Cardiac muscle cell (in vitro differentiated cells and primary cell): ENCODE results near the gene SLC25A26. TPM values are rescaled to one million over a fixed set of nuclear protein-coding genes. Genes with fewer than 3 reads are reported as not detected.

Experiments
- DNase-seq, 2 donors: peaks; one replicate each; pipeline versions ENCODE4 v3.0.0 to v3.0.0-alpha.2; 2010 to 2017; ENCODE audit warnings: low read depth in 1 of 2, low spot score in 1 of 2
- H3K27ac ChIP-seq: fragments of 200-600 bp; sonication (generic); 2 replicates; pipeline ENCODE4 v1.5.1; 2016
- H3K27me3 ChIP-seq: fragments of 200-600 bp; sonication (generic); 2 replicates; pipeline ENCODE4 v1.6.0; 2016; ENCODE audit warnings: control low read depth
- H3K36me3 ChIP-seq: fragments of 200-600 bp; sonication (generic); 2 replicates; pipeline ENCODE4 v1.5.1; 2016; ENCODE audit warnings: control low read depth
- H3K4me1 ChIP-seq: fragments of 200-600 bp; sonication (generic); 2 replicates; pipeline ENCODE4 v1.8.1; 2017; ENCODE audit warnings: low read depth, mild to moderate bottlenecking, mixed run types
- H3K4me3 ChIP-seq: fragments of 200-600 bp; sonication (generic); 2 replicates; pipeline ENCODE4 v1.5.1; 2016; ENCODE audit warnings: mild to moderate bottlenecking
- H3K9me3 ChIP-seq: fragments of 200-600 bp; sonication (generic); 2 replicates; pipeline ENCODE4 v1.5.1; 2017; ENCODE audit warnings: low read depth, mild to moderate bottlenecking, control low read depth
- CTCF ChIP-seq: IDR thresholded peaks from 2 replicates; pipeline ENCODE4 v1.5.1; 2012; ENCODE audit warnings: low read depth, mild to moderate bottlenecking, low read length
- polyA plus RNA-seq: library from polyadenylated mRNA; unstranded; fragments of >200 nt; fragmentation: Nextera tagmentation; extraction: Ambion mirVana; gene quantifications from 2 replicates; pipeline ENCODE4 v1.2.1, GENCODE V29; 2016
- total RNA-seq: library from RNA; depleted of rRNA; stranded (reverse); fragments of >200 nt; gene quantifications from 2 replicates; pipeline ENCODE4 v1.2.3, GENCODE V29; 2016

Gene SLC25A26
- total and polyA plus RNA-seq, 2 experiments from 2014 or later: 22.2 to 41.2 TPM

DNA sequence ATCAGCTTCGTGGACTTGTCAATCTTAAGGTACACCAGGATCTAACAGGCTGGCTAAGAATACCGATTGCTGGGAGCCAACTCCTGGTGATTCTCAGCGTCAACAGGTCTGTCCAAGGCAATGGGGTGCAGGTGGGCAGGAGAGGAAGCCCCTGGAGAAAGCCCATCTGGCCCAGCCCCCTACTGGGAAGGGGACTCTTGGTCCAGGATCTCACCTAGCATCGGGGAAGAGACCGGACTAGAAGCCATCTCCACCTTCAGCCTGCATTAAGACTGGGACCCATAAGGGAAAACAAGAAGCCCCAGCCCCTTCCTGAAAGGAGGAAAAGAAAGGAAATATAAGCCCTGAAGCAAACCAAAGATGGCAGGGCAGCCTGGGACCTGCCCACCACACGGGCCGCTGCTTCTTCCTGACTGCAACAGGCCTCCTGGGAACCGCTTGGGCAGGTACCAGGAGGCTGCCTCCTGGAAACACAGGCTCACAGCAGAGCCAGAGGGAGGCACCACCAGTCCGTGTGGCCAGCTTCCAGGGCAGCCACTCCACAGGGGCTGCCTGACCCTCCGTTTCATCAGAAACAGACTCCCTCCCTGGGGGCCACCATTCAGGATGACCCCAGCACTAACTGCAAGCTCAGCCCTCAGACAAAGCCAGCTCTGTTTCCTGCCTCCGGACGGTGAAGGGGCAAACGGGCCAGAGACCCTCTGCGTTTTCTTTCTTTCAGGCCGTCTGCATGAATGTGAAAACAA, 179.8 kb downstream of the SLC25A26 start:
- no peak overlapping the region for H3K27ac ChIP-seq
- no peak overlapping the region for H3K4me3 ChIP-seq
- H3K9me3 ChIP-seq: no peaks in the 10 kb centered on the region
- peaks cover 14% of the 10 kb centered on the region for H3K36me3 ChIP-seq
- no peaks in the 10 kb centered on the region for H3K27me3 ChIP-seq
- DNase-seq: no peak
- H3K4me1 ChIP-seq: no peaks in the 10 kb centered on the region
- TF ChIP-seq CTCF: no peak

- Histone ChIP-seq H3K4me1 (no peaks in the 10 kb centered on the region), H3K36me3 (peaks cover 8% of the 10 kb centered on the region), H3K27me3 (no peaks in the 10 kb centered on the region), H3K4me3 (no peak overlapping the region), H3K27ac (no peak overlapping the region), H3K9me3 (no peaks in the 10 kb centered on the region)
- no peak for TF ChIP-seq CTCF
- no peak for DNase-seq
Measured at GRCh38 chr3:66401157-66401550, 180.4 kb downstream of the SLC25A26 start.

DNA sequence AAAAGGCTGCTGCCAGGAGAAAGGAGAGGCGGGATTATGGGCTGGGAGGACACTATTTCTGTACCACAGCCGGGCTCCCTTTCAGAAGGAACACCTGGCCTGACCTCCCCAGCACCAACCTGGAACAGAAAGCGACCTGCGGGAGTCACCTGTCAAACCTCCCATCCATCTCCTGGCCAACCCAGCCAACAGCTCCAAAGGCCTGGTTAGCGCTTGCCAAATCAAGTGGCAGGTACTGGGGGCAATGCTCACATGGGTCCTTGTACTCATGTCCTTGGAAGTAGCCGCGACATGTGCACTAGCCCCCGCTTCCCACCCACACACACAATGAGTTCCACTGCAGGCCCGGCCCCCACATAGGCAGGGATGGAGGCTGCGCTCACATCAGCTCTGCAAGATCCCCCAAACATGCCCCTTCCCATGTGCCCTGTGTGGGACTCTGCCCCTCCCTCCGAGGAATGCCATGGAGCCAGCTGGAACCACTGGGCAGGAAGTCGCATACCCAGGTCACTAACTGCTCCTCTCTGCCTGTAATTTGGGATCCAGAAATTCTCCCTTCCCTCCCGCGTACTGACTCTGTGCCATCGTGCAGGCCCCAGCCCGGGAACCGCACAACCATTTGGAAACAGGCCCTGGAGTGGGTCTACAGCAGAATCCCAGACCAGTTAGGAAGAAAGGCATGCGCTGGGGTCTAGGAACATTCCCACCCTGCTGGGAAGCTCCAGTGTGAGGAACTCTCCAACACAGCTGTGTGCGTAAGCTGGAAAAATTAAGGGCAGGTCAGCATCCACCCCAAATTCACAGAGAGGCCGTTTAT, 181.1 kb downstream of the SLC25A26 start:
- no peaks in the 10 kb centered on the region for H3K9me3 ChIP-seq
- no peak overlapping the region for H3K4me3 ChIP-seq
- H3K27ac ChIP-seq: no peak overlapping the region
- no peaks in the 10 kb centered on the region for H3K27me3 ChIP-seq
- no peak for DNase-seq
- H3K36me3 ChIP-seq: peaks cover 6% of the 10 kb centered on the region
- TF ChIP-seq CTCF: no peak
- no peaks in the 10 kb centered on the region for H3K4me1 ChIP-seq

DNA sequence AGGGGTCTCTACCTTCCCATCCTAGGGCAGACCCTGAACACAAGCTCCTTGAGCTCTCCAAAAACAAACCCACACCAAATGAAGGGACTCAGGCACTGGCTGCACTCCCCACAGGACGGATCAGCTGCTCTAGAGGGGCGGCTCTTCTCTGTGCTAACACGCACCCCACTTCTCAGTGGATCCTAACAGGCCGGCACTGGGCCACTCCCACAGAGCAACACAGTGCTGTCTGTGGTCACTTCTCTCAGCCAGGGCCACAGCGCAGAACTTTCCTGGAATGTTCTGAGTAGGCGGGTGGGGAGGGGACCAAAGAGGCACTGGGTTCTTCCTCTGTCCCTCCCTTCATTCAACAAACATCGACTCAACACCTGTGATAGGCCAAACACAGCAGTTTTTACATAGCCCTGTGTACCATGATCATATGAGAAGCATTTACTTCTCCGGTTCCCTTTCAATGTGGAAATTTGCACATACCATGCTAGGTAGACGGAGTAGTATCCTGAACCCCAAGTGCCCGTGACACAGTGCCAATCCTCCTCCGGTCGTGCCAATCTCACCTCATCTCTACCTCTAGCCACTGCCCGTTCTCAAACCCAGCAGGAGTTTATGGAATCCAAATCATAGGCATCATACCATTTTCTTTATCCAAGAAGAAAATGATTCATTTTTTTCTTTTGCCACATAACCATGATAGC, 181.9 kb downstream of the SLC25A26 start:
- Histone ChIP-seq H3K9me3 (no peaks in the 10 kb centered on the region), H3K4me1 (no peaks in the 10 kb centered on the region), H3K36me3 (peaks cover 6% of the 10 kb centered on the region), H3K27ac (no peak overlapping the region), H3K27me3 (no peaks in the 10 kb centered on the region), H3K4me3 (no peak overlapping the region)
- DNase-seq: no peak
- no peak for TF ChIP-seq CTCF

GRCh38 chr3:66403323-66403990, 182.7 kb downstream of the SLC25A26 start:
- no peaks in the 10 kb centered on the region for H3K4me1 ChIP-seq
- H3K9me3 ChIP-seq: no peaks in the 10 kb centered on the region
- no peak overlapping the region for H3K4me3 ChIP-seq
- peaks cover 6% of the 10 kb centered on the region for H3K36me3 ChIP-seq
- H3K27ac ChIP-seq: no peak overlapping the region
- no peak for DNase-seq
- no peak for TF ChIP-seq CTCF
- no peaks in the 10 kb centered on the region for H3K27me3 ChIP-seq
